NOMO-1 treated with DMSO at 0.1 percent for 48 hours (cell line): ENCODE data around the gene SOX13.

Experiments
- DNase-seq: peaks from one replicate; lab custom pipeline; 2025; ENCODE audit not compliant: unreplicated experiment; lab: John Stamatoyannopoulos, UW

Gene SOX13

DNA sequence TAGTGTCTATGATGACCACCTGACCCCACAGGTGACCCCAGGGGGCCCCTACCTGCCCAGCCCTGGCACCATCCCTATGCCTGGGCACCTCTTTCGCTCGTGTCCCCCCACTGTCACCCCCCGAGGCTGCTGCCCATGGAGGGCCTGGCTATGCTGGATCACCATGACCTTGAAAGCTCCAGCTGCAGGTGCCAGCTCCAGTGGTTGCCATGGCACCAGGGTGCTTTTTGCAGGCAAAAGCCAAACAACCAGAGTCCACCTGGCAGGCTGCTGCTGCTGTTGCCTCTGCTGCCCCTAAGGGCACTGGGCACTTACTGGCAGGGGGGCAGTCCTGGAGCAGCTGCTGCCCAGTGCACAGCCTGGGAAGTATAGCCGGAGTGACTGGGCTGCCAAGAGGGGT is 57.3 kb downstream of the SOX13 start:
- DNase-seq = no peak

DNA sequence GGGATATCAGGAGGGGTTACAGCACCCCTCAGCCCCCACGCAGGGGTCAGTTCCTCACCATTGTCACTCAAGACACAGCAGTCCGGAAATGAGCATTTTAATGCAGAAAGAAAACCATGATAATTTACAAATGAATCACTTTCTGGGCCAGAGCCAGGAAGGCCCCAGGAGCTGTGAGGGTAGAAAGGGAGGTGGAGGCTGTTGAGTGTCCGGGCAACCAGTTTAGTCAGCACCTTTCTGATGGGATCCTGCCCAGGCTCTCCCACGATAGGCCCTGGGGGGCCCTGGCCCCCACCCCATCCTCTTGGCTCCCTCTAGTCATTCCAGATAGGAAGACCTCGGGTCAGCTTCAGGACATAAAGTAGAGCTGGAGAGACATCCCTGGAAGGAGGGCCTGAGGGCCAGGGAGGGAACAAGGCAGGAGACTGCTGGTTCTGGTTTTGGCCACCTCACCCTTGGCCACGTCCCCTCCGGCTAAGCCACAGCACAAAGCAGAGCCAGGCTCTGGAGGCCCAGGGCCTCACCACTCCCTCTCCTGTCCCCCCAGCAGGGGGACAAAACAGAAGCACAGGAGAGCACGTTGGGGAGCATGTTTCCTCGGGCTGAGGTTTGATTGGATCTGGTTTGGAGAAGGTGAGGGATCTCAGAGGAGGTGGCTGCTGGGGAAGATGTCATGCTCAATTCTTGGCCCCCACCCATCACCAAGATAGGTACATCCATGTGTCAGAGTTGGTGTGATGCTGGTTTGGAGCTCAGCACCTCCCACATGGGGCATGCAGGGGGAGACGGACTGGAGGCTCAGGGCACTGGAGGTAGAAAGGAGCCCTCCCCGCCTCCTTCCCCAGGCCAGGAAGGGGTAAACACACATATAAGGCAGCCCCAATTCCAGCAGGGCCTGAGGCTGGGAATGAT is 58.3 kb downstream of the SOX13 start:
- DNase-seq = no peak

DNA sequence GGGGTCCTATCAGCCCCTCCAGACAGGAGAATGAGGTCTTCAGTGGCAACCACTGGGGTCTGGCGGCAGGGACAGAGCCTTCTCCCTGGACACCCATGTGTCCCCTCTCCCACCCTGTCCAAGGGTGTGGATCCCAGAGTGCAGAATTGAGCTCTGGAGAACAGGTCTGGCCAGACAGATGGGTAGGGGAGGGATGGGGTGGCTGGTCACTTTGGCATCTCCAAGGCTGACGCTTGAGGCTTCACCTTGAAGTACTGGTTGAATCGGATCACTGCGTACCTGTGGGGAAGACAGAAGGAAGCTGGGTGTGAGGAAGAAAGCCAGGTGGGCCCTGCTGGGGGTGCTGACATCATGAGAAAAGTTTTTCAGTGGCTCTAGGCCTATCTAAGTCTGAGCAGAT is 59.1 kb downstream of the SOX13 start:
- no peak for DNase-seq

DNA sequence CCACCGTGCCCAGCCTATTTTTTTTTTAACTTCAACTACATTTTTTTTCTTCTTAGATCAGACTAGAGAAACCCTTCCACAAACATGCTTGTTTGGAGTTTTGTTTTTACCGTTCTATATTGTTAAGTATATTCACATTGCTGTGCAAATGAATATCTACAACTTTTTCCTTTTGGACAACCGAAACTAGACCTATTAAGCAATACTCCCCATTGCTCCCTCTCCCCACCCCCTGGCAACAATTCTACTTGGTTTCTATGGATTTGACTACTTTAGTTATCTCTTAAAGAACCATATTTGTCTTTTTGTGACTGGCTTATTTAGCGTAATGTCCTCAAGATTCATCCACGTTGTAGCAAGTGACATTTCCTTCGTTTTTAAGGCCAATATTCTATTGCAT is 59.8 kb downstream of the SOX13 start:
- DNase-seq = no peak

DNA sequence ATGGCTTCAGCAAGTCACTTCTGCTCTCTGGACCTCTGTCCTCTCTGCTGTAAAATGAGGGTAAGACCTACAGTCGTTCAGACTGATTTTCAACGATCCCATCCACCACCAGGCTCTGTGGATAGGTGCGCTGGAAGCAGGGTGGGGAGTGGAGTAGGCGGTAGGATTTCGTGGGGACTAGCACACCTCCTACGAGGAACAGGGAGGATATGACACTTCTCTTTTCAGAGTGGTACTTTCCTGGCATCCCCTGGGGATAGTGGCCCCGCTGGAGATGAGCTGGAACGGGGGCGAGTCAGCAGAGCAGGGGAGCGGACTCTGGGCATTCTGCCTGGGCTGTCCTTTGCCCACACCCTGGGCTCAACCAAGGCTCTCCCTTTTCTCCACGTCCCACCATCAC is 61.2 kb downstream of the SOX13 start:
- DNase-seq = no peak

DNA sequence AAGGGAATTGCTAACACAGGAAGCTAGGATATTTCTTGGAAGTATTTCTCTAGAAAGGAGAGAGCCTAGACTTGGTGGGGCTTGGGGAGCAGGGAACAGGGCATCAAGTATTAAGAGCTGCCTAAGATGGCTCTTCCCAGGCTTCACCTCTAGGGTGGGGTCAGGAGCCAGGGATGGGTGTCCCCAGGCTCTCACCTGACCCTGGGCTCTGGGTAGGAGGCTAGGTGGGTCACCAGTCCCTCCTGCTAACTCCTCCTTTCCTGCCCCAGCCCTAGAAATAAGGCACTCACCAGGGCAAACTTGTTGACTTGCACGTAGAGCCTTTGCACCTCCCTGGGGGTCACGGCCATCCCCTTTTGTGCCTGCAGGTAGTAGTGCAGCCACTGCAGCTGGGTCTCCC is 63.9 kb downstream of the SOX13 start:
- DNase-seq = no peak

DNA sequence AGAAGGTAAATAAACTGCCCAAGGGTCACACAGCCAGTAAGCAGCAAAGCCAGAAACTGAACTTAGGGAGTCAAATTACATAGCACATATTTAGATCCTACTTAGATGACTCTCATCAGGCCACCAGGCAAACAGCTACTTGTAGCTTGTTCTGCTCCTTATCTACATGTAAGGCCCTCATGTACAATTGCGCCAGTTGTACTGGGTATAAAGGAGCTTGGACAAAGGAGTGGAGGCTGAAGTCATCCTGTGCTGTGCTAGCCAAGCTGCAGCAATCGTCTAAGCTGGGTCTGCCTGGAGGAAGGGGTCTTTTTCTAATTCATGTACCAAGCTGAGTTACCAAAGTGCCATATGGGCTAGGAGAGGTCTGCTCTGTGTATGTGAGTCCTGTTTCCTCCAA is 66.2 kb downstream of the SOX13 start:
- no peak for DNase-seq

DNA sequence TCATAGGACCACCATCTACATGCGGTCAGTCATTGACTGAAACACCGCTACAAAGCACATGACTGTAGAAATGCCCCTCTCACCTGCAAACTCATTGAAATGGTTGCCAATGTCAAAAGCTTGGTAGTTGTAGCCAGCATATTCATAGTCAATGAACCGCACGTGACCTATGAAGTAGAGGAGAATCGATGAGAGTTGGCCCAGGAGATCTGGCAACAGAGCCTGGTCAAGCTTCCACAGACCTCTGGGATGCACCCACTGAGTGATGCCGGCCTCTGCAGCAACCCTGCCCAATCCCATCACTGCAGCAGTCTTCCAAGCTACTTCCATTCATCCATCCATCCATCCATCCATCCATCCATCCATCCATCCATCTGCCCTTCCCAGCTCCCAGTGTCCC is 67.0 kb downstream of the SOX13 start:
- no peak for DNase-seq

DNA sequence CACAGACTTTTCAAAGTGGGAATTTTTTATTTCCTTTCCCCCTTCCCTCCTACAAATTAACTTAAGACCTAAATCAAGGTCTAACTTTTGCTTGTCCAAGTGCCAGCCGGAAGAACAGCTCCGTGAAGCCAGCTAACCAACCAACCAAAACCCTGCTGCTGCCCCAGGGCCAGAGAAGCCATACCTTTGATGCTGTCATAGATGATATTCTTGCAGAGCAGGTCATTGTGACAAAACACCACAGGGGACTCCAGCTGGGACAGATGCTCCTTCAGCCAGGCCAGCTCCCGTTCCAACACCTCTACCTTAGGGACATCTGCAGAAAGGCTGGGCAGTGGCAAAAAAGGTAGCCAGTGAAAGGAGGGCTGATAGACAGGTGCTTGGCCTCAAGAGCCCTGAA is 68.2 kb downstream of the SOX13 start:
- no peak for DNase-seq

DNA sequence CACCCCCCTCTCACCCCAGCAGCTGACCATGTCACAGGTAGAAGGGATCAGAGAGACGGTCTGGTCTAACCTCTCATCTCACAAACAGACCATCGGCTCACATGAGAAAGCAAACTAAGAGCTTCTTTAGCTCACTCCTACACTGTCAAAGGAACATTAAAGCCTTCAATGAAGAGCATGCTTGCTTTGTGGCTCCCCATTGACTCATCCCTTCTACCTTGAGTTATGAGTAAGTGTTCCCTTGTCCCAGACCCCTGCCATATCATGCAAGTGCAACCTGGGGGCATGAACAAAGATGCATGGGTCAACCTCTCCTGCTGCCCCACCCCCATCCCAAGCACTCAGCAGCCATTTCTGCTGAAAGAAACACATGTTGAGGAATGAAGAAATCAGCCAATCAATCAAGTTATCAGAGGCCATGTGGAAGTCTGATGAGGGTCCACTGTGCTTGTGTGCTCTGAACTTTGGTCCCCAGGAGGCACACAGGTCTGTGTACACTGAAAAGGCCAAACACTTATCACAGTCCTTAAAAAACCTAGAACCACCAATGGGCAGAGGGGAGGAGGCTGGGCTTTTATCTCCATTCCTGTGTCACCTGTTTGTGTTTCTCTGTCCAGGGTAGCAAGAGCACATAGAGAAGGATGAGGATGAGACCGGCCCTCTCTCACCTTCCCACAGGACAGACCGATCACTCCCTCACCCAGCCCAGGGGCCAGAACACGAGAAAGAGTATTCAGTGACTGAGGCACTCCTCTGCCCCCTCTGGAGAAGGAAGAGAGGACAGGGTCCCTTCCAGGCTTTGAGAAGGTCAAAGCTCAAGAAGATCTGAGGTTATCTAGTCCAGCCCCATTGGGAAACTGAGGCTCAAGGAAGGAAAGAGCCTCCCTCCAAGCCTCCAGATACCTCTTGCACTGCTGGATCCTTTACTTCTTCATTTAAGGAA is 69.4 kb downstream of the SOX13 start:
- no peak for DNase-seq

DNA sequence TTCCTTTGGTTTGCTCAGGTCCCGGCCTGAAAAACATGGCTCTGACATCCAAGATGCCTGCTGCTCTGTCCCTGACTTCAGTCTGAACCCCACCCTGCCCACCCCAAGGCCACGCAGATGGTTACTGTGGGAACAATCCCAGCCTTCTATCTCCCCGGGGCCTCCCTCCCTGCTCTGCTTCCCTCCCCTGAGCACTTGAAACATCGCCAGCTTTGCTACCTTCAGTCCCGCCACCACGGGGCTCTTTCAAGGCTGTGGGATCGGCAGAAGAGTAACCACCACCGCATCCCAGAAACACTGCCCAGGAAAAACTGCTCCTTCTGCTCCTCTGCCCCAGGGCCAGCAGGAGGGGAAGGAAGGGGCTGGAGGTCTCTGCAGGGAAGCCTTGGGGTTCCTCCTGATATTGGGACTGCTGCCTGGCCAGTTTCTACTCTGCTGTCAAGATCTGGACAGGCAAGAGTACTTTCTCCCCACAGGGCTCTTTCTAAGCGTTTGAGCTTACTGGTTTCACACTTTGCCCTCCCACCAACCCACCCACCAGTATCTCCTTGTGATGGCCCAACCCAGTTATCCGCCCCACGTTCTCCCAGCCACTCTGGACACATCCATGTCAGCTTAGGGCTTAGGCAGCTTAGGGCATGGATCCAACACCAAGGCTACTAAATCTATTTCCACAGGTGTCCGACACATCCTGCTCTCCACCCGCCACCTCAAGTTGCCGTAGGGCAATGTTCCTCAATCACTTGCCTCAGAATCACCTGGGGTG is 70.5 kb downstream of the SOX13 start:
- DNase-seq = no peak

DNA sequence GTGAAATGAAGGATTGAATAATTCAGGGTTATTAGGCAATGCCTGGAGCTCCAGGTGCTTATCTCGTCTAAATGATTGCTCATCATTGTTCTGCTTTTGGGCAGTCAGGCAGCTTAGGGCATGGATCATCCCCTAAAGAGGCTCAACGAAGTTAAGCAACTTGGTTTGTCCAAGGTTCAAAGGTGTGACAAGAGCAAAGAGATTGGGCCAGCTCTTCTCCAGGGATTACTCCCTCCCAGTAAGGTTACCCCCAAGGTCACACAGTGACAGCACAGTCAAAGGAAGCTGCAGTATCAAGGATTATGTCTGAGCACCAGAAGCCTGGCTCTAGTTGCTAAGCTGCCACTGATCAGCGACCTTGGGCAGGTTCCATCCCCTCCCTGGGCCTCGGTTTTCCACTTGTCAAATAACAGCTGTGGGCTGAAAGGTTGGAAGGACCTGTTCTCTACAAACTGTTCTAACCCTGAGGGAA is 72.2 kb downstream of the SOX13 start:
- DNase-seq = no peak

DNA sequence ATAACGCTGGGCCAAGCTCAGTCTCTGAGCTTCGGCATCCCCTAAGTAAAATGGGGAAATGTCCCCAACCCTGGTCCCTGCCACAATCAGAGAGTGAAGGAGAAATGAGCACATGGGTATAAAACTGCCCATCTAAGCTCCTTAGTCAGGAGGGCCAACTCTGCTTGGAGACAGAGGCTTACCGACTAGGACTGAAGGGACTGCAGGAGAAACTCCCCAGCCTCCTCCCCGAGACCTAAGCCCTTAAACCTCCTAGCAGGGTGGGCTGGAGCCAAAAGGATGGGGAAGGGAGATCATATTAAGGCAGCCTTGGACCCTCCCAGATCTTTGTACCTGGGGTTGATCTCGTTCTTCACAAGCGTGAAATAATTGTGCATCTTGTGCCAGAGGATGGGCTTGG is 73.4 kb downstream of the SOX13 start:
- no peak for DNase-seq

DNA sequence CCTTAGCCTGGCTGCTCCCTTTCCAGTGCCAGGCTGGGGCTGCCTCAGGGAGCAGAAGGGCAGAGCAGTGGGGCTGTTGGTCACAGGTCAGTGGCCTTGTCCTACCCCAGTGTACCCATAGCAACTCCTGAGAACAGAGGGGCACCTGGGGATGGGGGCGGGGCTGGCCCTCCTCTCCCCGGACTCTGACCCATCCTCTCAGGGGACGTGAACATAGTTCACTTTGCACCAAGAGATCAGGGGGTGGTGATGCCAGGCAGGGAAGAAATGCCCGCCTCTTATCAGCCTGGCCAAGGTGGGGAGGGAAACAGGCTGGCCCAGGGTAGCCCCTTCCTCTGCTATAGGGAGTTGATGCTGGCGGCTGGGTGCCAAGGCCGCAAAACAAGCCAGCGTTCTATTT is 74.0 kb downstream of the SOX13 start:
- DNase-seq = no peak

DNA sequence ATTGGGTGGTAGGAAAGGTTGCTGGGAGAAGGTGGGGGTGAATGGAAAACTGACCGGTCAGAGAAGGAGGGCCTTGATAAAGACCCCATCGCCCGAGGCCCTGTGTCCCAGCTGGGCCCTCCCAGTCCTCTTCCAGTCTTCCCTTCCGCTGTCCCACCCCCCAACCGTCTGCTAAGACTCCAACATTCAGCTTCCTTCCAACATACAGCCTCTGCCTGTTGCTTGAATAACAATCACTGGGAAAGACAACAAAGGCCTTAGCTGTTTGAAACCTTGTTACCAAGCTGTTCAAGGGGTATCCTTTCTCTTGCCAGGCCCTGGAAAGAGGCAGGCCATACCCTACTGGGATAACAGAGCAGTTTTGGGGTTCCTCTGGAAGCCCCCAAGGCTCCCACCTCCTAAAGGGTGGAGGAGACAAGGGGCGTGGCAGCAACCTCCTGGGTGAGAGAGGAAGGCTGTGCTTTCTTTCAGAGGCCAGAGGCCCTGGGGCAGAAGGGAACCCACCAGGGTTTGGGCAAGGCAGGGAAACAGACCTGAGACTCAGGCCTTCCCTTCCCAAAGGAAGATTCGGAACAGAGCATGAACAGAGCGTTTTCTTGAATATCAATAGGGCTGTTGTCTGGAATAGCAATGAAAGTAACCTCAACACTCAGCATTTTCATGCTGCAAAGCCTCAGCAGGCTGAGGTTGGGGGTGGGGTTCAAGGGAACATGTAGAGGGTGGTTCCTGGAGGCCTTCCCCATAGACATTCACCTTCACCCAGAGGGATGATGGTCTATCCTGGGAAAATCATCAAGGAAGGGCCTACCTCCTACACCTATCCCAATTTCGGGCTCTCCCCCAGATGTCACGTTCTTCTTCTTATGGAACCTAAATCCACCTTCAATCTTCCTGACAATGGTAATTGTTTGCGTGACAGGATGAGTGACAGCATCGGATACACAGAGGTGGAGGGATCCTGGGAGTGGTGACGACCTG is 74.8 kb downstream of the SOX13 start:
- DNase-seq = no peak

DNA sequence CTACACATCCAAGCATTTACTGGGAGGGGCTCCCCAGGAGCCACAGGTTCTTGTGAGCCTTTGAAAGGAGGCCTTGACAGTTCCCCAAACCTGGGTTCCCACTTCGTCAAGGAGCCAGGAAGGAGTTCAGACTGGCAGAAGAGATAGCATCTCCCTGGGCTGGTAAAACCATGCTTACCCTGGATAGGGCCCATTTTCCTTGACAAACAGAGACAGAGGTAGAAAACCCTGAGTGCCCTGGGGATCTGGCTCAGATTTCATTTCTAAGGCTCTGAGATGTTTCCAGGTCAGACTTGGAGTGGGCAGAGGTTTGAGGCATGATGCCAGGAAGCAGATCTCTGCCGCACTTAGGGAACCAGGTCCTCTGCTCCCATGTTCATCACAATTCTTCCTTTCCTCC is 76.2 kb downstream of the SOX13 start:
- DNase-seq = no peak

DNA sequence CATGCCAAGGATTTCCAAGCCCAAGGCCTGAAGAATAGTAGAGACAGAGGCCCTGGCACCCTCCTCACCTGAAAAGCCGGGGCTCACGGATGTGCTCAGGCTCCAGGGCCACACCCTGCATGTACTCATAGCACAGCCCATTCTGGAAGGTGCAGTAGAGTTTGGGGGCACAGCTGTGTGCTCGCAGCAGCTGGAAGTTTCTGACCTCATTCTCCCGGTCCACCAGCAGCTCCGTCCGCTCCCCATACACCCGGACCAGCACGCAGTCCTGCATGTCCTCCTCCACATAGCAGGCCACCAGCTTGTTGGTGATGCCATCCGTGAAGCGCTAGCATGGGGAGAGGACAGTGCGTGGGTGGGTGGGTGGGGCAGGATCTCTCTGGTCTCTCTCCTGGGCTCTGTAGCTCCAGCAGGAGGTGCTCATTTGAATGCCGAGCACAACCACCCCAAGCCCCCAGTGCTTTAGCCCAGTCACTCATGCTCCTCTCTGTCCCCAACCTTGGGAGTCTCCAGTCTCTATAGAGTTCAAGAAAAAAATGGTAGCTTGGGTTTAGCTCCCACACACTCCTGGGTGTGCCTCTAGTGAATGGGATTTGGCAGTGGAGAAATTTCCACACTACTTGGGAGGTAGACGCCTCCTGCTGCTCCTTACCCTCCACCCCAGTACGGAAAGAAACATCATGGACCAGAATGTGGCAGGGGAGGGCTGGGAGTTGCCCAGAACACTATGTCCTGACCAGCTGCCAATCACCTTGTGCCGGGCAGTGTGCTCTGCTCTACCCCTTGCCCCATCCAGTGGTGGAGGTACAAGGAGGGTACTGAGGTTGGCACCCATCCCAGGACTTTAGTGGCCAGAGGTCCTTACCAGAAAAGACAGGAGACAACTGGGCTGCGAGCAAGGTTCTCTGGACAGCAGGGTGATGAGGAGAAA is 77.0 kb downstream of the SOX13 start:
- DNase-seq = no peak

DNA sequence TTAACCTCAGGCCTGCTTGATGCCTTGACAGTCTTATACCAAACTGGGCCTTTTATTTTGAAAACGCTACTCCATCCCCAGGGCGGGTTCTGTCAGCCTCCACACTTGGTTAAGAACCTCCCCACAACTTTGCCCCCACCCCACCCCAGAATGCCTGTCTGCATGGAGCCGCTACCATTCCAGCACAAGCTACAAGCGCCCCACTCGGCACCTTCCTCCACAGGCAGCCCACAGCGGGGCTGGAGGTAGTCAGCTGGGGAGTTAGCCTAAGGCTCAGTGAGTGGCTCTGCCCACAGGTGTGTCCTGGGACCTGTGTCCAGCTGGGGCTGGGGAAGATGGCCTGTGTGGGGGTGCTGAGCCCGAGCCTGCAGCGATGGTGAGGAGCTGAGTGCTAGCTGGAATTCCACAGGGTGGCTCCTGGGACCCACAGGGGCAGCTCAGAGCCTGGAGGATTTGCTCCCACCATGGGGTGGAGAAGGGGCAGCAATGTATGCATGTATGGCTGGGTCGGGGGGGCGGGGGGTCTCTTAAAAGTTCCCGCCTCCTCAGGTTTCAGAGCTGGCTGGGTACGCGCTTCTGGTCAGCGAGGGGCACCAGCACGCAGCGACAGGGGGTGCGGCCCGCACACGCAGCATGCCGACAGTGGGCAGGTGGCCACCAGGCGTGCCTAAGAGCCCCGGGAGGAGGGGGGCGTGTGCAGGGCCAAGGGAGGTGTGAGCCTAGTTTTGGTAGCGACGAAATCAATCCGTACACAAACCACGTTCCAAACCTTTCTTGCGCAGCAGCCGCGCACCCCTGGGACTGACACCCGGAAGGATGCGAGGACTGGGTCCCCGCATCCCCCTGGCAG is 78.0 kb downstream of the SOX13 start:
- DNase-seq = no peak
